M059J (cell line): Measurements from ENCODE around the gene LRRC75A. TPM values are rescaled to one million over a fixed set of nuclear protein-coding genes. Genes with fewer than 3 reads are reported as not detected.
"Not testable (repeated sequence)": the region's sequence is repeated elsewhere in the genome, so short reads cannot be mapped to it uniquely, and the experiment has no call there.

Experiments
- DNase-seq: peaks from one replicate; pipeline ENCODE4 v3.0.0-alpha.2; 2012; ENCODE audit warnings: low read depth
- total RNA-seq: library from RNA; depleted of rRNA; stranded (reverse); fragments of >200 nt; shearing (Covaris generic); gene quantifications from 2 replicates; pipeline ENCODE4 v1.2.3, GENCODE V29; 2014; rRNA removed

The LRRC75A gene, protein sequence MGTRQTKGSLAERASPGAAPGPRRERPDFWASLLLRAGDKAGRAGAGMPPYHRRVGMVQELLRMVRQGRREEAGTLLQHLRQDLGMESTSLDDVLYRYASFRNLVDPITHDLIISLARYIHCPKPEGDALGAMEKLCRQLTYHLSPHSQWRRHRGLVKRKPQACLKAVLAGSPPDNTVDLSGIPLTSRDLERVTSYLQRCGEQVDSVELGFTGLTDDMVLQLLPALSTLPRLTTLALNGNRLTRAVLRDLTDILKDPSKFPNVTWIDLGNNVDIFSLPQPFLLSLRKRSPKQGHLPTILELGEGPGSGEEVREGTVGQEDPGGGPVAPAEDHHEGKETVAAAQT
- 1.1 and 1.6 TPM in 2 replicates for total RNA-seq

- DNase-seq, result no peak
These were observed at the start of gene LRRC75A for GRCh38 chr17:16491703-16492612. Gene LRRC75A, minus strand, starts transcription at chr17:16492193. Its CDS starts 203 bp downstream, at chr17:16491990.

DNA sequence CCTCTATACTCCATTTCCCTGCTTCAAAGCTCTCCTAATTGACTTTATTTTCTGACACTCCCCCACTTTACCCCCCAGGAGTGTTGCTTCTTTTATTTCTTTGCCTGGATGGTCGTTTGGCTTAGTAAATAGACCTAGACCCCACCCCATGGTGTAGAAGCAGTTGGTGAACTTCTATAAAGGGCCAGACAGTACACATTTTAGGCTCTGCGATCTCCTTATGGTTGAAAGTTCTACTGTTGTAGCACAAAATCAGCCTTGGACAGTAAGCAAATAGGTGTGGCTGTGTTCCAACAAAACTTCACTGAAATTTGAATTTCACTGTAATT lies 45.1 kb upstream of the LRRC75A start:
- no peak for DNase-seq

GRCh38 chr17:16534236-16534635 lies 42.2 kb upstream of the LRRC75A start:
- DNase-seq, result peak; percentile 70

GRCh38 chr17:16529906-16530305 lies 37.9 kb upstream of the LRRC75A start:
- no peak for DNase-seq

DNA sequence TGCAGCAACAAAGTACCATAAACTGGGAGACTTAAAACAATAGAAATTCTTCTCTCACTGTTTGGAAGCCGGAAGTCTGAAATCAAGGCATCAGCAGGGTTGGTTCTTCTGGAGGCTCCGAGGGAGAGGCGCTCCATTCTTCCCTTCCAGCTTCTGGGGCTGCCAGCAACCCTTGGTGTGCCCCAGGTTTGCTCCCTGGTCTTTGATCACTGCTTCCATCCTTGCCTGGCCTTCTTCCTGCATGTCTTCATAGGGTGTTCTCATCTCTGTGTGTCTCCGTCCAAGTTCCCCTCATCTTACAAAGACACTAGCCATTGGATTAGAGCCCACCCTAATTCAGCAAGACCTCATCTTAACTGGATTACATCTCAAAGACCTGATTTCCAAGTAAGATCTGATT lies 35.3 kb upstream of the LRRC75A start:
- no peak for DNase-seq

DNA sequence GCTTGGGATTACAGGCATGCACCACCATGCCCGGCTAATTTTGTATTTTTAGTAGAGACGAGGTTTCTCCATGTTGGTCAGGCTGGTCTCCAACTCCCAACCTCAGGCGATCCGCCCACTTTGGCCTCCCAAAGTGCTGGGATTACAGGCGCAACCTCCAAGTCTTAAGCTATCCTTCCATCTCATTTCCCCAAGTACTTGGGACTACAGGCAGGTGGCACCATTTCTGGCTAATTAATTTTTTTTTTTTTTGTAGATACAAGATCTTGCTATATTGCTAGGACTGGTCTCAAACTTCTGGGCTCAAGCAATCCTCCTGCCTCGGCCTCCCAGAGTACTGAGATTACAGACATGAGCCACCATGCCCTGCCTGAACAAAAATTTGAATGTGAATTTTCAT lies 33.6 kb upstream of the LRRC75A start:
- not testable (repeated sequence) for DNase-seq

DNA sequence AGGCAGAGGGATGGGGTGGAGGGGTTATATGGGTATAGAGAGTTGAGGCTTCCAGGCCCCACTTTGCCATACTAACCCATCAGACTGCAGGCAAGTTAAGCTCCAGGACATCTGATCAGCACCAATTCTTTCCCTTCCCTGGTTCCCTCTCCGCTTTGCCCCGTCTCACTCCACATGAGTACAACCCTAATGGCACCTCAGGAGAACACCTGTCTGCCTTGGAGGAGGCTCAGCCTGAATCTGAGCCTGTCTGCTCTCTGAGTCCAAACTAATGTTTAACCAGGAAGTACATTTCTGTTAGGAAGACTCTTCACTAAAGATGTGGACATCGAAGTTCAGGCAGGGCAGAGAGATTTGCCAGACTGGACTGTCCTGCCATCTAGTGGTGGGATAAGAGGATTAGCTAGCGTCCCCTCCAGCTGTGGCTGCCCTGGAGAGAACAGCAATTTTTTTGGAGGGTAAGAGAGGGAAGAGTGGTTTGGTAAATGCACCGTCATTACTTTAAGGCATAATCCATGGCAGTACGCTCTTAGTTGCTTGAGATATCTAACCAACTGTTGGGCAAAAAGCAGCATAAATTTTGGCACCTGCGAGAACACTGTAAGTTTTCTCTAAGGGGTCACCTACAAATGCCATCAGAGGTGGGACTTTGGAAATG lies 29.2 kb upstream of the LRRC75A start:
- peak; percentile 83 for DNase-seq

DNA sequence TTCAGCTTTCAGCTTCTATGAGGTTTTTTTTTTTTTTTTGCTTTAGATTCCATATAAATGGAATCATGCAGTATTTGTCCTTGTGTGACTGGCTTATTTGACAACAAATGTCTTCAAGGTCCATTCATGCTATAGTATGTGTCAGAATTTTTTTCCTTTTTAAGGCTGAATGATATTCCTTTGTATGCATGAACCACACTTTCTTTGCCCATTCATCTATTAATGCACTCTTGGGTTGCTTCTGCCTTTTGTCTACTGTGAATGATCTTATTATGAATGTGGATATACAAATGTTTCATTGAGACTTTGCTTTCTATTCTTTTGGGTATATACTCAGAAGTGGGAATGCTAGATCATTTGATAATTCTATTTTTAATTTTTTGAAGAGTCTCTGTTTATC lies 27.0 kb upstream of the LRRC75A start:
- DNase-seq, result no peak

DNA sequence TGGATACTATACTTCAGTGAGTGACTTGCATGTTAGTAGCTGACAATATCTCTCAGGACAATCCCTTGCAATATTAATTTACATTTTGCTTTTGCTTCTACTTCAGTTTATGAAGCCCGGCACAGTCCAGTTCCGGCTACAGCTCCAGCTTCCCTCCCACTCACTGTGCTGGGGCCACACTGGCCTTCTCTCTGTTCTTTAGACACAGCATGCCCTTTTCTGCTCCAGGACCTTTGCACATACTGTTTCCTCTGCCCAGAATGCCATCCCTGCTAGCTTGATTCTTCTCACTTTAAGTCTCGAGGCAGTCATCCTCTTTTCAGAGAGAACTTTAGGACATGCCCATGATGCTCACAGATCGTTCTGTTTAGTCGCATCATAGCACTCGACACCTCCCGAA lies 25.5 kb upstream of the LRRC75A start:
- DNase-seq, result no peak

GRCh38 chr17:16516594-16517051 lies 24.6 kb upstream of the LRRC75A start:
- DNase-seq, result peak; percentile 68

DNA sequence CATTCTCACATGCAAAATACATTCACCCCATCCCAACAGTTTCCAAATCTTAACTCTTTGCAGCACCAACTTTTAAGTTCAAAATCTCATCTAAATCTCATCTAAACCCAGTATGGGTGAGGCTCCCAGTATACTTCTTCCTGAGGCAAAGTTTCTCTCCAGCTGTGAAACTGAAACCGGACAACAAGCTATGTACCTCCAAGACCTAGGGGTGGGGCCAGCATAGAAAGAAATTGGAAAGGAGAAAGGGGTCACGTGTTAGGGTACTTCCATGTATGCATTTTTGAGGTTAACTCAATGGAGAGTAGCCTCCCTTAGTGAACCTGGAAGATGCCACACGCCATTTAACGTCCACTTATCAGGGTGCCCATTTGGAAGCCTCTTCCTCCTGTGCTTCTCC lies 23.9 kb upstream of the LRRC75A start:
- DNase-seq, result no peak

DNA sequence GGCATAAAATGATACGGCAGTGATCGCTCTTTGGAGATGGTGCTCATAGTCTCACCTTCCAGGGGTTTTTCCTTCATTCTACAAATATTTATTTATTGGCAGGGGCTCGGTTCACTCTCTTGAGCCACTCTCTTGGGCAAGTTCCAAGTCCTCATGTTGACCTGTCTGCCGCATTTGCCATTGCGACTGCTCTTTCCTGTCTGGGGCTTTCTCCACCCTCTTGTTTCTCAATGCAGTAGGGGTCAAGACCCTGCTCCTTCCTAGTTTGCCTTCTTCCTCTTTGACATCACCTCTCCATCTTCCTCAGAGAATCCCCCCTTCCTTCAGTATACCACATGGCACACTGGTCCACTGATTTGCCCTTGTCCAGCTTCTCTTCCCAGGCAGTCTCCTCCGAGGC lies 21.9 kb upstream of the LRRC75A start:
- DNase-seq, result no peak

DNA sequence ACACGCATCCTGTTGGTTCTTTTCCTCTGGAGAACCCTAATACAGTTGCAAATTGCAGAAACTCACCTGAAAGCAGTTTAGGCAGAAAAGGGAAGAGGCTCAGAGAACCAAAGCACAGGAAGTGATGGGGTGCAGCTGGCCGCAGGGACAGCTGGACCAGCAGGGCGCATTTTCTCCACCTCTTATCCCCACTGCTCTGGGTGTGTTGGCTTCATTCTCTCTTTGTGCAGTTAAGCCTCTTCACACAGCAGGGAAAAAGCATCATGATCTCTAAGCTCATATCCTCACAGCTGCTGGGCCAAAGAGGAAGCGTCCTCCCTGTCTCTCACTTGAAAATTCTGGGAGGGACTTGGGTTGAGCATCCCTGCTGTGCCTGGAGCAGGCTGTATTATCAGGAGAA lies 20.0 kb upstream of the LRRC75A start:
- DNase-seq, result no peak

DNA sequence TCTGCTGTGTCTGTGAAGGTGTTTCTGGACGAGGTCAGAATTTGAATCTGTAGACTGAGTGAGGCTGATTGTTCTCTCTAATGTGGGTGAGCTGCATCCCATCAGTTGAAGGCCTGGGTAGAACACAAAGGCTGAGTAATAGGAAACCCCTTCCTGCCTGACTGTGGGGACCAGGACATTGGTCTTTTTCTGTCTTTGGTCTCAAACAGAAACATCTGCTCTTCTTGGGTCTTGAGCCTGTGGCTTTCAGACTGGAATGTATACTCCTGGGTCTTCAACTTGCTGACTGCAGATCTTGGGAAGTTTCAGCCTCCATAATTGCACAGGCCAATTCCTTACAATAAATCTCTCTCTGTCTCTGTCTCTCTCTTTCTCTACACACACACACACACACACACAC lies 19.6 kb upstream of the LRRC75A start:
- DNase-seq, result no peak

DNA sequence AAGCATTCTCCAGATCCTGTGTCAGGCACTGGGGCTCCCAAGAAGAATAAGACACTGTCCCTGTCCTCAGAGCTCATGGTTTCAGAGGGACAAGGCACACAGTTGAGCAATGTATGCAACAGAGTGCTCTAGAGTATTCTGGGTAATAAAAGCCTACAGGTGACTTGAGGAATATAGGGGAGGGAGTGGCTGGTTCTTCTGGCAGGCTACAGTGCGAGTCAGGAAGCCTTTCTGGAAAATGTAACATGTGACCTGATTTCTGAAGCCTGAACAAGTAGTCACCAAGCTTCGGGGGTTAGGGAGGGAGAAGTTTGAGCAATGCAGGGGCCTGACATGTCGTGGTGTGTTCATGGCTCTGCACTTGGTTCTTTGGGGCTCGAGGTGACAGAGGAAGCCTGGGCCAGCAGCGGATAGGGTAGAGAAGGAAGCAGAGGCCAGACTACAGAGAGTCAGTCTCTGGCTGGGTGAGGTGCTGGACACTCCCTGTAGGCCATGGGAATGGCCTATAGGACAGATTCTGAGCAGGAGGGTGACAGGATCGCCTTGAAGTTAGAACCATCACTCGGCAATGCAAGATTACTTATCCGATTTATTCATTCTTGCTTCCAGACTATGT lies 16.0 kb upstream of the LRRC75A start:
- no peak for DNase-seq

DNA sequence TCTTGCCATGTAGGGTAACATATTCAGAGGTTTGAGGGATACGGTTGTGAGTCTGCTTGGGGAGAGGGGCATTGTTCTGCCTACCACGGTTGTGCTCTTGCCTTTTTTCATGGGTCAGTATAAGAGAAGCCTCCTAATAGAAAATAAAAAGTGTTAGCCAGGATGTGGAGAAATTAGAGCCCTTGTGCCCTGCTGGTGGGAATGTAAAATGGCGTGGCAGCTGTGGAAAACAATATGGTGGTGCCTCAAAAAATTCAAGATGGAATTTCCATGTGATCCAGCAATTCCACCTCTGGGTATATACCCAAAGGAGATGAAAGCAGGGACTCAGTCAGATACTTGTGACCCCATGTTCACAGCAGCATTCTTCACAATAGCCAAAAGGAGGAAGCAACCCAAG lies 14.2 kb upstream of the LRRC75A start:
- no peak for DNase-seq

DNA sequence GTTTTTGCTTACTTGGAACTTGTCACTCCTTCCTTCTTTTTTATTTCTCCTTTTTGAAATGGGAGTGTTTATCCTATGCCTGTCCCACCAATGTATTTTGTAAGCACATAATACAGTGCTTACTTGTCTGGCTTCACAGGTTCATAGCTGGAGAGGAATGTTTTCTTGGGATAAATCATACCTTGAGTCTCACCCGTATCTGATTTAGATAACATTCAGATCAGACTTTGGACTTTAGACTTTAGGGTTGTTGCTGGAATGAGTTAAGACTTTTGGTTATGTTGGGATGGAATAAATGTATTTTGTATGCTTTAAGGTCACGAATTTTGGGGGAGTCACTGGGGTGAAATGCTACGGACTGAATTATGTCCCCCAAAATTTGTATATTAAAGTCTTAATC lies 13.0 kb upstream of the LRRC75A start:
- DNase-seq, result no peak

DNA sequence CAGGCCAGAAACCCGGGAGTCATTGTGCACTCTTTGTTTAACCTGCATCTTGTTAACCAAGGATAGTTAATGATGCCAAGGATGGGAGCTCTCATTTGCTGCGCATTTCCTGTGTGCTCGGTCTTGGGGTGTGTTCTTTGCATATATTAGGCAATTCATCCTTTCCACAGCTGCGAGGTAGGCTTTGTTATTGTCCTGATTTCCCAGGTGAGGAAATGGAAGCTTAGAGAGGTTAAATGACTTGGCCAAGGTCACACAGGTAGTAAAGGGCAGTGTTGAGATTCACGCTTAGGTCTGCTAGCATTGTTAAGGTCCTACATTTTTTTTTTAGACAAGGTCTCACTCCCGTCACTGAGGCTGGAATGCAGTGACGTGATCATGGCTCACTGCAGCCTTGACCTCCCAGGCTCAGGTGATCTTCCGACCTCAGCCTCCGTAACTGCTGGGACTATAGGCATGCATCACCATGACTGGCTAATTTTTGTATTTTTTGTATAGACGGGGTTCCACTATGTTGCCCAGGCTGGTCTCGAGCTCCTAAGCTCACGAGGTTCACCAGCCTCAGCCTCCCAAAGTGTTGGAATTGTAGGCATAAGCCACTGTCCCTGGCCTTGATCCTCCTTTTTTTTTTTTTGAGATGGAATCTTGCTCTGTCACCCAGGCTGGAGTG lies 5.0 kb upstream of the LRRC75A start:
- no peak for DNase-seq

GRCh38 chr17:16495980-16496819 lies 4.2 kb upstream of the LRRC75A start:
- DNase-seq, result no peak

- no peak for DNase-seq
These were observed 3.6 kb upstream of the LRRC75A start for GRCh38 chr17:16495561-16495960.

DNA sequence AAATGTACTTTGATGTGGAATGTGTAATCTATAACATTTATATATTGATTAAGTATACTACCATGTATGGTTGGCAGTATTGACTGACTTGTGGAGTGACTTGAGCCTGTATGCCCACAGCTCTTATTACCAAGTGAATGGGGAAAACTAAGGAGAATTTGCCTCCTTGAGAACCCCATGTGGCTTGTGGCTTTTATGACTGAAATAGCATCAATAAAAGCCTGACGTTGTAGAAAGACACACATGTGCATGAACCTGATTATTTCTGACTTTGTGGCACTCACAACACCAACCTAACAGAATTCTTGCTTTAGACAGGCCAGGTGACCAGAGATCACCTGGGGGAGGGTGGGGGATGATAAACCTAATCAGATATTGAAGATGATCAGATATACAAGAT lies 2.1 kb upstream of the LRRC75A start:
- DNase-seq, result no peak
